GM12891 (cell line): ENCODE data around the gene MDM2.

ENCODE experiments used
- POLR2A ChIP-seq: IDR thresholded peaks from 2 replicates; pipeline ENCODE4 v1.6.1; 2011; ENCODE audit warnings: low read depth, low read length, control low read depth
- POLR2AphosphoS5 ChIP-seq: IDR thresholded peaks from 2 replicates; pipeline ENCODE4 v1.6.1; 2011; ENCODE audit warnings: low read depth, low read length, control low read depth
- POU2F2 ChIP-seq: IDR thresholded peaks from 2 replicates; pipeline ENCODE4 v1.6.1; 2011; ENCODE audit warnings: low read depth, mild to moderate bottlenecking, control low read depth, low read length, moderate library complexity
- SPI1 ChIP-seq: IDR thresholded peaks from 2 replicates; pipeline ENCODE4 v1.6.1; 2011; ENCODE audit warnings: low read depth, low read length, control low read depth
- TAF1 ChIP-seq: IDR thresholded peaks from 2 replicates; pipeline ENCODE4 v1.6.1; 2011; ENCODE audit warnings: low read depth, low read length, control low read depth

DNA sequence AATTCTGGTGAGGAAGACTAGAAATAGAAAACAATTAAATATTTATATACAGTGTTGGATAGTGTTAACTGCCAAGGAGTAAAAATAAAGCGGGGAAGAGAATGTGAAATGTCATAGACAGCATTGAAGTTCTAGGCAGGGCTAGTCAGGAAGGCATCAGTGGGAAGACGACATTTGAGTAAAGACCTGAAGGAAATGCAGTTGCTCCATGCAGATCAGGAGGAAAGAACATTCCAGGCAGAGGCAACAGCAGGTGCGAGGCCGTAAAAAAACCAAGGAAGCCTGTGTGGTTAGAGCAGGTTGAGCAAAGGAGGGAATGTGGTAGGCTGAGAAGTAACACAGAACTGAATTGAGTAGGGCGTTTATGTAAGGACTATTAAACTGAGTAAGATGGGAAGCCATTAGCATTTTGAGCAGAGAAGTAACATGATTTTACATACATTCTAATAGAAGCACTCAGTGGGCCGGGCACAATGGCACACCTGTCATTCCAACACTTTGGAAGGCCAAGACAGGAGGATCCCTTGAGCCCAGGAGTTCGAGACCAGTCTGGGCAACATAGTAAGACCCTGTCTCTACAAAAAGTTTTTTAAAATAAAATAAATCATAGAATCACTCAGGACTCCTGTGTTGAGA lies 47.1 kb upstream of the MDM2 start:
- TF ChIP-seq POLR2A (no peak), POLR2AphosphoS5 (no peak), TAF1 (no peak), SPI1 (no peak), POU2F2 (no peak)
